IMR-90 (cell line): ENCODE data around the gene GPATCH2L. TPM values are rescaled to one million over a fixed set of nuclear protein-coding genes. Genes with fewer than 3 reads are reported as not detected.

Experiments used
- ATAC-seq: fragments of 200-7000 bp; cut with Tn5 transposase; 2 replicates; pipeline ENCODE4 v1.9.1; 2020; ENCODE audit warnings: low read depth, mild to moderate bottlenecking, moderate library complexity
- BruUV-seq: library from RNA; stranded (reverse); fragments of 400-500 nt; replicated peaks from 2 replicates; lab custom pipeline; 2021; lab: Mats Ljungman, UMichigan
- CTCF ChIA-PET: fragments of 300-600 bp; formaldehyde crosslinking; extraction: SDS; loops from one replicate; lab custom pipeline; 2021; ENCODE audit warnings: antibody characterized with exemption; lab: Yijun Ruan, JAX
- POLR2A ChIA-PET: fragments of 300-600 bp; sonication (Branson Sonifier 250); formaldehyde crosslinking; loops from one replicate; lab custom pipeline; 2022; ENCODE audit warnings: antibody characterized with exemption; ENCODE audit not compliant: unreplicated experiment; lab: Charles Lee
- DNase-seq: peaks from one replicate; pipeline ENCODE4 v3.0.0; 2013
- H2AFZ ChIP-seq: replicated peaks from 2 replicates; pipeline ENCODE3; 2013; ENCODE audit warnings: low read length, mild to moderate bottlenecking; ENCODE audit not compliant: poor library complexity
- H2AK5ac ChIP-seq: 2 replicates; pipeline ENCODE4 v1.6.1; 2013; ENCODE audit warnings: low read depth, low read length, inconsistent platforms
- H2AK9ac ChIP-seq: replicated peaks from 2 replicates; pipeline ENCODE3; 2013; ENCODE audit warnings: mild to moderate bottlenecking, low read depth, low read length, moderate library complexity; ENCODE audit not compliant: poor library complexity
- H2BK120ac ChIP-seq: 2 replicates; pipeline ENCODE4 v1.6.1; 2013; ENCODE audit warnings: low read depth, low read length, inconsistent platforms
- H2BK15ac ChIP-seq: 3 replicates; pipeline ENCODE4 v1.6.1; 2013; ENCODE audit warnings: low read depth, low read length, inconsistent platforms
- H2BK20ac ChIP-seq: 2 replicates; pipeline ENCODE4 v1.6.1; 2013; ENCODE audit warnings: low read depth, mild to moderate bottlenecking, inconsistent platforms, low read length, moderate library complexity
- H2BK5ac ChIP-seq: 2 replicates; pipeline ENCODE4 v1.6.1; 2013; ENCODE audit warnings: mild to moderate bottlenecking, low read depth, low read length, inconsistent platforms; ENCODE audit not compliant: poor library complexity, severe bottlenecking
- H3K14ac ChIP-seq: replicated peaks from 2 replicates; pipeline ENCODE4 v1.6.1; 2013; ENCODE audit warnings: low read depth, low read length, inconsistent platforms
- H3K18ac ChIP-seq: 2 replicates; pipeline ENCODE4 v1.6.1; 2013; ENCODE audit warnings: low read depth, low read length, control low read depth
- H3K23ac ChIP-seq: 2 replicates; pipeline ENCODE4 v1.6.1; 2013; ENCODE audit warnings: low read depth, low read length, inconsistent platforms
- H3K27ac ChIP-seq: 2 replicates; pipeline ENCODE4 v1.5.1; 2013; ENCODE audit warnings: mild to moderate bottlenecking, control low read depth, low read length; ENCODE audit not compliant: insufficient read depth
- H3K27me3 ChIP-seq: 2 replicates; pipeline ENCODE4 v1.6.1; 2013; ENCODE audit warnings: low read length; ENCODE audit not compliant: control insufficient read depth, insufficient read depth
- H3K36me3 ChIP-seq: 2 replicates; pipeline ENCODE4 v1.6.1; 2013; ENCODE audit warnings: low read length, mixed read lengths; ENCODE audit not compliant: control insufficient read depth, insufficient read depth
- H3K4ac ChIP-seq: 2 replicates; pipeline ENCODE4 v1.6.1; 2013; ENCODE audit warnings: low read depth, low read length, inconsistent platforms
- H3K4me1 ChIP-seq: 2 replicates; pipeline ENCODE4 v1.6.1; 2013; ENCODE audit warnings: low read length, mixed read lengths; ENCODE audit not compliant: control insufficient read depth, insufficient read depth
- H3K4me2 ChIP-seq: 2 replicates; pipeline ENCODE4 v1.6.1; 2013; ENCODE audit warnings: low read depth, mild to moderate bottlenecking, control low read depth, low read length, moderate library complexity
- H3K4me3 ChIP-seq: 2 replicates; pipeline ENCODE4 v1.5.1; 2013; ENCODE audit warnings: low read depth, mild to moderate bottlenecking, control low read depth, low read length, moderate library complexity; ENCODE audit not compliant: insufficient read depth
- H3K56ac ChIP-seq: 2 replicates; pipeline ENCODE4 v1.6.1; 2013; ENCODE audit warnings: low read length, inconsistent platforms; ENCODE audit not compliant: insufficient read depth; ENCODE audit errors: extremely low read depth
- H3K79me1 ChIP-seq, 2 experiments: 2 replicates each; pipeline ENCODE4 v1.6.1; 2013; ENCODE audit warnings: low read length in 2 of 2, inconsistent platforms in 1 of 2, low read depth in 1 of 2
- H3K9ac ChIP-seq: 2 replicates; pipeline ENCODE4 v1.6.1; 2013; ENCODE audit warnings: low read depth, low read length, control low read depth
- H3K9me1 ChIP-seq: 2 replicates; pipeline ENCODE4 v1.6.1; 2013; ENCODE audit warnings: low read length, inconsistent platforms; ENCODE audit not compliant: insufficient read depth
- H3K9me3 ChIP-seq: 2 replicates; pipeline ENCODE4 v1.6.1; 2013; ENCODE audit warnings: low read length; ENCODE audit not compliant: control insufficient read depth, insufficient read depth
- H4K20me1 ChIP-seq: 2 replicates; pipeline ENCODE4 v1.6.1; 2013; ENCODE audit warnings: low read length, inconsistent platforms; ENCODE audit not compliant: insufficient read depth
- H4K5ac ChIP-seq: 2 replicates; pipeline ENCODE4 v1.6.1; 2013; ENCODE audit warnings: mild to moderate bottlenecking, low read depth, low read length, control low read depth
- H4K8ac ChIP-seq, 2 experiments: 2 replicates each; pipeline ENCODE4 v1.6.1; 2013; ENCODE audit warnings: low read depth in 2 of 2, low read length in 2 of 2, control low read depth in 1 of 2, inconsistent platforms in 1 of 2
- H4K91ac ChIP-seq: 2 replicates; pipeline ENCODE4 v1.6.1; 2013; ENCODE audit warnings: low read depth, low read length, inconsistent platforms; ENCODE audit not compliant: insufficient read depth
- BHLHE40 ChIP-seq: fragments of 150-350 bp; IDR thresholded peaks from 2 replicates; pipeline ENCODE4 v1.6.1; 2016; ENCODE audit warnings: mild to moderate bottlenecking, low read depth, low read length
- CHD1 ChIP-seq: IDR thresholded peaks from 2 replicates; pipeline ENCODE4 v1.6.1; 2012; ENCODE audit warnings: low read depth, low read length, improper control_type of control experiment
- CTCF ChIP-seq: conservative IDR thresholded peaks from 2 replicates; pipeline ENCODE4 v1.5.1; 2012; ENCODE audit warnings: mild to moderate bottlenecking, low read depth, low read length, improper control_type of control experiment
- ELK1 ChIP-seq: fragments of 150-350 bp; IDR thresholded peaks from 2 replicates; pipeline ENCODE4 v1.6.1; 2016; ENCODE audit warnings: low read depth, mild to moderate bottlenecking, low read length, moderate library complexity, borderline replicate concordance
- MAFK ChIP-seq: IDR thresholded peaks from 2 replicates; pipeline ENCODE4 v1.6.1; 2012; ENCODE audit warnings: low read depth, low read length, improper control_type of control experiment
- MAZ ChIP-seq: IDR thresholded peaks from 2 replicates; pipeline ENCODE4 v1.6.1; 2012; ENCODE audit warnings: low read depth, mild to moderate bottlenecking, low read length, improper control_type of control experiment, moderate library complexity, borderline replicate concordance
- MXI1 ChIP-seq: IDR thresholded peaks from 2 replicates; pipeline ENCODE4 v1.6.1; 2012; ENCODE audit warnings: low read depth, mild to moderate bottlenecking, low read length, moderate library complexity, borderline replicate concordance
- NFE2L2 ChIP-seq: fragments of 150-350 bp; IDR thresholded peaks from 2 replicates; pipeline ENCODE4 v1.6.1; 2016; ENCODE audit warnings: low read depth, mild to moderate bottlenecking, low read length
- POLR2A ChIP-seq: IDR thresholded peaks from 2 replicates; pipeline ENCODE4 v1.6.1; 2012; ENCODE audit warnings: mild to moderate bottlenecking, low read depth, low read length
- RFX5 ChIP-seq: IDR thresholded peaks from 2 replicates; pipeline ENCODE4 v1.8.0; 2012; ENCODE audit warnings: low read depth, mild to moderate bottlenecking, low read length, moderate library complexity
- USF2 ChIP-seq: fragments of 150-350 bp; IDR thresholded peaks from 2 replicates; pipeline ENCODE4 v1.6.1; 2017; ENCODE audit warnings: mild to moderate bottlenecking, antibody characterized with exemption, low read length, low read depth
- WGBS, 2 experiments: methylation state at CpG; one replicate each; pipeline versions ENCODE4 v1.1.5 to v1.1.7; 2013; ENCODE audit warnings: missing lambda C conversion rate in 2 of 2; ENCODE audit not compliant: insufficient read length in 1 of 2; ENCODE audit errors: extremely low coverage in 2 of 2; 5-methylcytosine and 5-hydroxymethylcytosine counted together
- dilution Hi-C: fragments of 300-500 bp; cut with HindIII; formaldehyde crosslinking; loops from one replicate; pipeline ENCODE4 v1.14.3; 2018; ENCODE audit warnings: low sequenced_read_pairs; ENCODE audit not compliant: unreplicated experiment
- in situ Hi-C: fragments of 300-500 bp; cut with MboI; formaldehyde crosslinking; loops from 3 replicates; pipeline ENCODE4 v1.14.3; 2019; ENCODE audit warnings: low sequenced_read_pairs, inconsistent platforms, mixed read lengths
- intact Hi-C: fragments of 100-400 bp; cut with micrococcal nuclease; formaldehyde crosslinking; loops from 2 replicates; pipeline ENCODE4 v1.10.0; 2022
- polyA plus RNA-seq, 3 experiments: library from polyadenylated mRNA; depleted of rRNA; stranded (reverse); fragments of >200 nt; gene quantifications; 2 replicates each; pipeline ENCODE4 v1.2.3, GENCODE V29; 2012; ENCODE audit warnings: low replicate concordance in 1 of 3
- total RNA-seq: library from RNA; depleted of rRNA; stranded (reverse); fragments of >200 nt; gene quantifications from 2 replicates; pipeline ENCODE4 v1.2.3, GENCODE V29; 2012

Gene GPATCH2L
- total and polyA plus RNA-seq, 2 of the 4 experiments (the other 2 are of a cell fraction), result 15.6 to 51.4 TPM

GRCh38 chr14:76250302-76250701, 98.6 kb downstream of the GPATCH2L start:
- Histone ChIP-seq H3K9ac (no peak overlapping the region), H4K91ac (no peak overlapping the region), H3K56ac (no peak overlapping the region), H3K4me2 (no peak overlapping the region), H3K23ac (no peak overlapping the region), H2AFZ (no peak overlapping the region), H2BK20ac (no peak overlapping the region), H4K8ac (no peak overlapping the region), H3K27ac (no peak overlapping the region), H3K79me1 (no peaks in the 10 kb centered on the region), H4K5ac (no peak overlapping the region), H3K4me1 (no peaks in the 10 kb centered on the region), H3K14ac (no peak overlapping the region), H3K27me3 (no peaks in the 10 kb centered on the region; the same call in 1 of the 2 replicates), H3K9me3 (no peaks in the 10 kb centered on the region), H3K4me3 (no peak overlapping the region), H2BK5ac (no peak overlapping the region), H3K18ac (no peak overlapping the region), H3K4ac (no peak overlapping the region), H3K9me1 (no peaks in the 10 kb centered on the region), H2AK9ac (no peak overlapping the region), H3K36me3 (no peaks in the 10 kb centered on the region), H2BK15ac (no peak overlapping the region), H4K20me1 (no peaks in the 10 kb centered on the region), H2AK5ac (no peak overlapping the region), H2BK120ac (no peak overlapping the region)
- BruUV-seq, result no TSS peak
- in situ Hi-C loops (no loop called here), intact Hi-C loops (no loop called here), dilution Hi-C loops (no loop called here)
- TF ChIP-seq USF2 (no peak), MXI1 (no peak), RFX5 (no peak), POLR2A (no peak), MAFK (no peak), MAZ (no peak), BHLHE40 (no peak), CHD1 (no peak), CTCF (no peak), ELK1 (no peak), NFE2L2 (no peak)
- no CpG with 5 or more reads among the region's 9 CpGs for WGBS, 2 experiments
- no peak for DNase-seq
- peak; percentile 75 for ATAC-seq
- CTCF ChIA-PET, result no interaction called here
- POLR2A ChIA-PET, result no interaction called here
